ENCODE measurements around the gene PEPD.
A peak's percentile ranks its signal among the peaks of the same experiment; 100 is the strongest.

The PEPD gene

GRCh38 chr19:33436360-33437345 is 84.9 kb downstream of the PEPD start:
- Histone ChIP-seq H3K9ac (ENCODE audit: low read depth, low read length) (no peak overlapping the region), H3K27ac (ENCODE audit: low read depth, low read length) (no peak overlapping the region), H3K27me3 (ENCODE audit: control insufficient read depth, insufficient read depth, low read length) (no peaks in the 10 kb centered on the region), H3K4me1 (ENCODE audit: control insufficient read depth, insufficient read depth, low read length) (peaks cover 5% of the 10 kb centered on the region; the same call in 1 of the 2 replicates), H3K4me3 (ENCODE audit: low read depth, low read length) (no peak overlapping the region), H3K9me3 (ENCODE audit: control insufficient read depth, insufficient read depth, low read length) (no peaks in the 10 kb centered on the region), H3K36me3 (ENCODE audit: control insufficient read depth, insufficient read depth, low read length) (no peaks in the 10 kb centered on the region)

- peaks cover 5% of the 10 kb centered on the region; the same call in 1 of the 2 replicates for H3K4me1 ChIP-seq (ENCODE audit: control insufficient read depth, insufficient read depth, low read length)
- H3K36me3 ChIP-seq (ENCODE audit: control insufficient read depth, insufficient read depth, low read length) = no peaks in the 10 kb centered on the region
- no peak overlapping the region for H3K9ac ChIP-seq (ENCODE audit: low read depth, low read length)
- H3K27me3 ChIP-seq (ENCODE audit: control insufficient read depth, insufficient read depth, low read length) = no peaks in the 10 kb centered on the region
- no peak overlapping the region for H3K4me3 ChIP-seq (ENCODE audit: low read depth, low read length)
- H3K27ac ChIP-seq (ENCODE audit: low read depth, low read length) = no peak overlapping the region
- no peaks in the 10 kb centered on the region for H3K9me3 ChIP-seq (ENCODE audit: control insufficient read depth, insufficient read depth, low read length)
Measured at GRCh38 chr19:33435706-33436359, 85.8 kb downstream of the PEPD start.

- no peaks in the 10 kb centered on the region for H3K27me3 ChIP-seq (ENCODE audit: control insufficient read depth, insufficient read depth, low read length)
- no peaks in the 10 kb centered on the region for H3K9me3 ChIP-seq (ENCODE audit: control insufficient read depth, insufficient read depth, low read length)
- H3K9ac ChIP-seq (ENCODE audit: low read depth, low read length) = no peak overlapping the region
- H3K4me3 ChIP-seq (ENCODE audit: low read depth, low read length) = no peak overlapping the region
- peak overlapping the region; percentile 12 for H3K27ac ChIP-seq (ENCODE audit: low read depth, low read length)
- H3K36me3 ChIP-seq (ENCODE audit: control insufficient read depth, insufficient read depth, low read length) = no peaks in the 10 kb centered on the region
- H3K4me1 ChIP-seq (ENCODE audit: control insufficient read depth, insufficient read depth, low read length) = peaks cover 5% of the 10 kb centered on the region; the same call in 1 of the 2 replicates
Measured at GRCh38 chr19:33434886-33435705, 86.5 kb downstream of the PEPD start.

- no peaks in the 10 kb centered on the region for H3K27me3 ChIP-seq (ENCODE audit: control insufficient read depth, insufficient read depth, low read length)
- H3K4me3 ChIP-seq (ENCODE audit: low read depth, low read length) = no peak overlapping the region
- H3K9me3 ChIP-seq (ENCODE audit: control insufficient read depth, insufficient read depth, low read length) = no peaks in the 10 kb centered on the region
- H3K4me1 ChIP-seq (ENCODE audit: control insufficient read depth, insufficient read depth, low read length) = peaks cover 5% of the 10 kb centered on the region; the same call in 1 of the 2 replicates
- no peaks in the 10 kb centered on the region for H3K36me3 ChIP-seq (ENCODE audit: control insufficient read depth, insufficient read depth, low read length)
- no peak overlapping the region for H3K27ac ChIP-seq (ENCODE audit: low read depth, low read length)
- no peak overlapping the region for H3K9ac ChIP-seq (ENCODE audit: low read depth, low read length)
Measured at GRCh38 chr19:33434069-33434885, 87.3 kb downstream of the PEPD start.

GRCh38 chr19:33432446-33433170 is 89.0 kb downstream of the PEPD start:
- Histone ChIP-seq H3K36me3 (ENCODE audit: control insufficient read depth, insufficient read depth, low read length) (no peaks in the 10 kb centered on the region), H3K4me3 (ENCODE audit: low read depth, low read length) (no peak overlapping the region), H3K9me3 (ENCODE audit: control insufficient read depth, insufficient read depth, low read length) (no peaks in the 10 kb centered on the region), H3K27ac (ENCODE audit: low read depth, low read length) (no peak overlapping the region), H3K9ac (ENCODE audit: low read depth, low read length) (no peak overlapping the region), H3K4me1 (ENCODE audit: control insufficient read depth, insufficient read depth, low read length) (peaks cover 5% of the 10 kb centered on the region; the same call in 1 of the 2 replicates), H3K27me3 (ENCODE audit: control insufficient read depth, insufficient read depth, low read length) (no peaks in the 10 kb centered on the region)

GRCh38 chr19:33432015-33432414 is 89.6 kb downstream of the PEPD start:
- Histone ChIP-seq H3K27ac (ENCODE audit: low read depth, low read length) (no peak overlapping the region), H3K9me3 (ENCODE audit: control insufficient read depth, insufficient read depth, low read length) (no peaks in the 10 kb centered on the region), H3K36me3 (ENCODE audit: control insufficient read depth, insufficient read depth, low read length) (no peaks in the 10 kb centered on the region), H3K27me3 (ENCODE audit: control insufficient read depth, insufficient read depth, low read length) (no peaks in the 10 kb centered on the region), H3K4me3 (ENCODE audit: low read depth, low read length) (no peak overlapping the region), H3K4me1 (ENCODE audit: control insufficient read depth, insufficient read depth, low read length) (peaks cover 5% of the 10 kb centered on the region; the same call in 1 of the 2 replicates), H3K9ac (ENCODE audit: low read depth, low read length) (no peak overlapping the region)

- Histone ChIP-seq H3K27ac (ENCODE audit: low read depth, low read length) (no peak overlapping the region), H3K4me3 (ENCODE audit: low read depth, low read length) (no peak overlapping the region)
Measured at GRCh38 chr19:33430674-33431277, 90.8 kb downstream of the PEPD start.

GRCh38 chr19:33429891-33430673 is 91.5 kb downstream of the PEPD start:
- Histone ChIP-seq H3K9ac (ENCODE audit: low read depth, low read length) (no peak overlapping the region), H3K4me1 (ENCODE audit: control insufficient read depth, insufficient read depth, low read length) (peaks cover 1% of the 10 kb centered on the region; the same call in 1 of the 2 replicates)

More at GRCh38 chr19:33430674-33431277, 90.8 kb downstream of the PEPD start:
- Histone ChIP-seq H3K9ac (ENCODE audit: low read depth, low read length) (no peak overlapping the region), H3K27me3 (ENCODE audit: control insufficient read depth, insufficient read depth, low read length) (no peaks in the 10 kb centered on the region), H3K36me3 (ENCODE audit: control insufficient read depth, insufficient read depth, low read length) (no peaks in the 10 kb centered on the region), H3K4me1 (ENCODE audit: control insufficient read depth, insufficient read depth, low read length) (peaks cover 5% of the 10 kb centered on the region; the same call in 1 of the 2 replicates), H3K9me3 (ENCODE audit: control insufficient read depth, insufficient read depth, low read length) (no peaks in the 10 kb centered on the region)

GRCh38 chr19:33428627-33429125 is 92.9 kb downstream of the PEPD start:
- Histone ChIP-seq H3K9me3 (ENCODE audit: control insufficient read depth, insufficient read depth, low read length) (no peaks in the 10 kb centered on the region), H3K9ac (ENCODE audit: low read depth, low read length) (no peak overlapping the region), H3K27ac (ENCODE audit: low read depth, low read length) (no peak overlapping the region), H3K27me3 (ENCODE audit: control insufficient read depth, insufficient read depth, low read length) (no peaks in the 10 kb centered on the region), H3K36me3 (ENCODE audit: control insufficient read depth, insufficient read depth, low read length) (no peaks in the 10 kb centered on the region), H3K4me3 (ENCODE audit: low read depth, low read length) (no peak overlapping the region), H3K4me1 (ENCODE audit: control insufficient read depth, insufficient read depth, low read length) (no peaks in the 10 kb centered on the region)

More at GRCh38 chr19:33429891-33430673, 91.5 kb downstream of the PEPD start:
- no peak overlapping the region for H3K4me3 ChIP-seq (ENCODE audit: low read depth, low read length)
- H3K27ac ChIP-seq (ENCODE audit: low read depth, low read length) = no peak overlapping the region
- H3K36me3 ChIP-seq (ENCODE audit: control insufficient read depth, insufficient read depth, low read length) = no peaks in the 10 kb centered on the region
- no peaks in the 10 kb centered on the region for H3K27me3 ChIP-seq (ENCODE audit: control insufficient read depth, insufficient read depth, low read length)
- H3K9me3 ChIP-seq (ENCODE audit: control insufficient read depth, insufficient read depth, low read length) = no peaks in the 10 kb centered on the region
